Measurements from ENCODE around the gene SPEG.

GRCh38 chr2:219545295-219545942 lies 110.8 kb downstream of the SPEG start:
- TF ChIP-seq CTCF (conservative IDR thresholded peaks at IDR 0.05) (no peak), ZFX (IDR thresholded peaks at IDR 0.05) (no peak)

Measured in C4-2B (cell line).